ENCODE measurements around the gene NOTCH4. TPM values are rescaled to one million over a fixed set of nuclear protein-coding genes. Genes with fewer than 3 reads are reported as not detected.

Gene NOTCH4
- total and polyA plus RNA-seq, 2 donors (not counting 3 experiments of a cell fraction or from before 2014, with no cell fraction given): 41.7 to 114 TPM

- H4K20me1 ChIP-seq (replicated peaks; ENCODE audit: control insufficient read depth, extremely low read depth, insufficient read depth, low read length): no peaks in the 10 kb centered on the region
- no peak for TF ChIP-seq MYC (IDR thresholded peaks at IDR 0.05; ENCODE audit: low read depth, low read length)
- TF ChIP-seq POLR2A (IDR thresholded peaks at IDR 0.05; ENCODE audit: low read depth, low read length): peak; percentile 61
- TF ChIP-seq GATA2 (IDR thresholded peaks at IDR 0.05; ENCODE audit: insufficient read depth, insufficient read length, low read depth, low read length): no peak
- TF ChIP-seq, protein P1, sequence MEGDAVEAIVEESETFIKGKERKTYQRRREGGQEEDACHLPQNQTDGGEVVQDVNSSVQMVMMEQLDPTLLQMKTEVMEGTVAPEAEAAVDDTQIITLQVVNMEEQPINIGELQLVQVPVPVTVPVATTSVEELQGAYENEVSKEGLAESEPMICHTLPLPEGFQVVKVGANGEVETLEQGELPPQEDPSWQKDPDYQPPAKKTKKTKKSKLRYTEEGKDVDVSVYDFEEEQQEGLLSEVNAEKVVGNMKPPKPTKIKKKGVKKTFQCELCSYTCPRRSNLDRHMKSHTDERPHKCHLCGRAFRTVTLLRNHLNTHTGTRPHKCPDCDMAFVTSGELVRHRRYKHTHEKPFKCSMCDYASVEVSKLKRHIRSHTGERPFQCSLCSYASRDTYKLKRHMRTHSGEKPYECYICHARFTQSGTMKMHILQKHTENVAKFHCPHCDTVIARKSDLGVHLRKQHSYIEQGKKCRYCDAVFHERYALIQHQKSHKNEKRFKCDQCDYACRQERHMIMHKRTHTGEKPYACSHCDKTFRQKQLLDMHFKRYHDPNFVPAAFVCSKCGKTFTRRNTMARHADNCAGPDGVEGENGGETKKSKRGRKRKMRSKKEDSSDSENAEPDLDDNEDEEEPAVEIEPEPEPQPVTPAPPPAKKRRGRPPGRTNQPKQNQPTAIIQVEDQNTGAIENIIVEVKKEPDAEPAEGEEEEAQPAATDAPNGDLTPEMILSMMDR (IDR thresholded peaks at IDR 0.05; ENCODE audit: extremely low read depth in 1 of 2, insufficient read depth in 1 of 2, low read depth in 1 of 2, low read length in 2 of 2): peak in 1 of 2 donors; percentile 16
- TF ChIP-seq POLR2AphosphoS5 (IDR thresholded peaks at IDR 0.05; ENCODE audit: insufficient read depth, low read depth, low read length): no peak
- TF ChIP-seq FOS (IDR thresholded peaks at IDR 0.05; ENCODE audit: borderline replicate concordance, insufficient read depth, low read length): no peak
- TF ChIP-seq EZH2 (IDR thresholded peaks at IDR 0.05; ENCODE audit: borderline replicate concordance, low read depth, low read length, severe bottlenecking): no peak
- TF ChIP-seq, protein P2, sequence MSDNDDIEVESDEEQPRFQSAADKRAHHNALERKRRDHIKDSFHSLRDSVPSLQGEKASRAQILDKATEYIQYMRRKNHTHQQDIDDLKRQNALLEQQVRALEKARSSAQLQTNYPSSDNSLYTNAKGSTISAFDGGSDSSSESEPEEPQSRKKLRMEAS (IDR thresholded peaks at IDR 0.05; ENCODE audit: insufficient read depth, insufficient read length): no peak
- TF ChIP-seq JUN (IDR thresholded peaks at IDR 0.05; ENCODE audit: borderline replicate concordance, insufficient read depth, insufficient read length, low read depth): no peak
- H3K4me3 ChIP-seq (replicated peaks in 1 of 3; ENCODE audit: insufficient read depth in 1 of 3, low read depth in 1 of 3, low read length in 3 of 3): peak within 1 kb of the TSS; percentile 41 to 71 (median 60)
- TSS peak; percentile 32 for BruUV-seq (replicated peaks)
- H3K4me1 ChIP-seq (ENCODE audit: control insufficient read depth, extremely low read depth, insufficient read depth, low read length): peaks cover 24% of the 10 kb centered on the region
- dilution Hi-C loops (cut with MboI; ENCODE audit: extremely low pct_ligation_motif_present, low sequenced_read_pairs) (no loop called here), intact Hi-C loops (cut with micrococcal nuclease) (loop anchor here (1.0 kb wide), 4 partner anchors 22 to 41 kb away; partner anchors contain the start of genes AGPAT1 and FKBPL)
- peak within 1 kb of the TSS; percentile 64 for H3K9ac ChIP-seq (replicated peaks; ENCODE audit: extremely low read depth, insufficient read depth, low read length)
- H3K9me1 ChIP-seq (replicated peaks; ENCODE audit: control insufficient read depth, extremely low read depth, insufficient read depth, low read length): no peaks in the 10 kb centered on the region
- ChIA-PET POLR2A (no interaction called here), CTCF (interaction anchor here (0.7 to 1.2 kb wide), 6 partner anchors 12 to 42 kb away, joined by 3 to 7 read pairs (median 4); no protein-coding TSS in a partner anchor)
- peak within 1 kb of the TSS; percentile 76 for H2AFZ ChIP-seq (ENCODE audit: low read depth, low read length)
- H3K79me2 ChIP-seq (ENCODE audit: control insufficient read depth, insufficient read depth, low read length): peaks cover 4% of the 10 kb centered on the region
- H3K27me3 ChIP-seq (ENCODE audit: control insufficient read depth in 2 of 2, insufficient read depth in 2 of 2, low read length in 2 of 2): peaks cover 4 to 5% of the 10 kb centered on the region in 2 experiments
- peak; percentile 93 for FAIRE-seq
- H3K9me3 ChIP-seq (replicated peaks; ENCODE audit: control insufficient read depth, insufficient read depth, low read length): no peaks in the 10 kb centered on the region
- H3K36me3 ChIP-seq (ENCODE audit: control insufficient read depth in 2 of 2, extremely low read depth in 1 of 2, insufficient read depth in 2 of 2, low read length in 2 of 2): peaks cover 0 to 7% of the 10 kb centered on the region in 2 experiments
- H3K4me2 ChIP-seq (ENCODE audit: insufficient read depth, low read length): peak within 1 kb of the TSS; percentile 40
- DNase-seq (ENCODE audit: low read depth, low spot score): peak; percentile 94
- peak within 1 kb of the TSS; percentile 51 for H3K27ac ChIP-seq (ENCODE audit: insufficient read depth, low read depth, low read length)
Measured at GRCh38 chr6:32153564-32154513, 70.0 kb downstream of the NOTCH4 start, which contains the start of gene PPT2. Gene PPT2 (plus strand): TSS chr6:32154141. CDS start chr6:32154595, 454 bp downstream.

Measured in endothelial cell of umbilical vein (primary cell).